ENCODE data around the gene ADAMTS19. TPM values are rescaled to one million over a fixed set of nuclear protein-coding genes. Genes with fewer than 3 reads are reported as not detected.

ADAMTS19 gene
- total RNA-seq, 4 donors from 2014 or later, result 0.67 to 3.3 (median 1.3) TPM

DNA sequence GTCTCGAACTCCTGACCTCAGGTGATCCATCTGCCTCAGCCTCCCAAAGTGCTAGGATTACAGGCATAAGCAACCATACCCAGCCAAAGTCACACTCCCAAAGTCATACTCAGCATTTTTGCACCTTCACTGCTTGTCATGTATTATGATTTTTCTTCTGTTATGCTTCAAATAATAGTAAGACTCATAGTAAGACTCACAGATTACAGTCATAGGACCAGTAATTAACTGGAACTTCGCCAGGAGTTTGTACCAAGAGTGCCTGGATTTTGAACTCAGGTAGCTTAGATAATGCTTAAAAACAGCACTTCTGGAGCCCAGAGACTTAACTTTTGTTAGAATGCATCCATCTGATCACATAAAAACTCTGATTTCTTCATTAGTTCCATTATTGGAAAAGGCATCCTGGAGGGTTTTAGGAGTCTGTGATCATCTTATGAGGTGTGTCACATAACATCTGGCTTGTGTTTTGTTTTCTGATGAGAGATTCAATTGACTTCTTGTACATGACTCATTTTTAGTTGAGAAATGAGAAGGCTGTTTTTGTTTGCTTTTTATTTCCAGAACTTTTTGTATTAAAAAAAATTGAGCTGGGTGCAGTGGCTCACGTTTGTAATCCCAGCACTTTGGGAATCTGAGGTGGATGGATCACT is 131.5 kb downstream of the ADAMTS19 start:
- Histone ChIP-seq H3K4me3 (no peak overlapping the region), H3K9me3 (no peaks in the 10 kb centered on the region), H3K27ac (no peak overlapping the region), H3K36me3 (no peaks in the 10 kb centered on the region), H3K27me3 (no peaks in the 10 kb centered on the region), H3K4me1 (no peaks in the 10 kb centered on the region)
- DNase-seq, result no peak
- no peak for TF ChIP-seq POLR2A (IDR thresholded peaks at IDR 0.05)

DNA sequence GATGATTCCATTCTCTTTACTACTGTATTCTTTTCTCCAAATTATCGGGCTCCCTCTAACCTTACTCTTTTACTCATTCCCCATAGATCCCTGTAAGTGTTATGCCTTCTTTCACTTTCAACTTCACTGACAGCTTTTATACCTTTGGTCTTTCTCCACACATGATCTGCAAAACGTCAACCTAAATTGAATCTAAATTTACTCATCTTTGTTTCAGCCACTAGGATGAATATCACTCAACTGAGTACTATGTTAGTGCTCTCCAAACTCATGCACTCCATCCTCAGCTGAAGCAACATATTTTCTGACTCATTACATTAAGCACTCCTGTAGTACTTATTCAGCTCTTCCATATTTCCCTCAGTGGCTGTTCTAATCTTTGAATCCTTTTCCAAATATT is 133.4 kb downstream of the ADAMTS19 start:
- no peaks in the 10 kb centered on the region for H3K27me3 ChIP-seq
- no peak for TF ChIP-seq POLR2A (IDR thresholded peaks at IDR 0.05)
- TF ChIP-seq, protein P1, sequence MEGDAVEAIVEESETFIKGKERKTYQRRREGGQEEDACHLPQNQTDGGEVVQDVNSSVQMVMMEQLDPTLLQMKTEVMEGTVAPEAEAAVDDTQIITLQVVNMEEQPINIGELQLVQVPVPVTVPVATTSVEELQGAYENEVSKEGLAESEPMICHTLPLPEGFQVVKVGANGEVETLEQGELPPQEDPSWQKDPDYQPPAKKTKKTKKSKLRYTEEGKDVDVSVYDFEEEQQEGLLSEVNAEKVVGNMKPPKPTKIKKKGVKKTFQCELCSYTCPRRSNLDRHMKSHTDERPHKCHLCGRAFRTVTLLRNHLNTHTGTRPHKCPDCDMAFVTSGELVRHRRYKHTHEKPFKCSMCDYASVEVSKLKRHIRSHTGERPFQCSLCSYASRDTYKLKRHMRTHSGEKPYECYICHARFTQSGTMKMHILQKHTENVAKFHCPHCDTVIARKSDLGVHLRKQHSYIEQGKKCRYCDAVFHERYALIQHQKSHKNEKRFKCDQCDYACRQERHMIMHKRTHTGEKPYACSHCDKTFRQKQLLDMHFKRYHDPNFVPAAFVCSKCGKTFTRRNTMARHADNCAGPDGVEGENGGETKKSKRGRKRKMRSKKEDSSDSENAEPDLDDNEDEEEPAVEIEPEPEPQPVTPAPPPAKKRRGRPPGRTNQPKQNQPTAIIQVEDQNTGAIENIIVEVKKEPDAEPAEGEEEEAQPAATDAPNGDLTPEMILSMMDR (IDR thresholded peaks at IDR 0.05), result no peak
- no peaks in the 10 kb centered on the region for H3K4me1 ChIP-seq
- no peak overlapping the region for H3K4me3 ChIP-seq
- H3K9me3 ChIP-seq, result no peaks in the 10 kb centered on the region
- no peak for DNase-seq
- no peak overlapping the region for H3K27ac ChIP-seq
- no peaks in the 10 kb centered on the region for H3K36me3 ChIP-seq

GRCh38 chr5:129601576-129601975 is 141.5 kb downstream of the ADAMTS19 start:
- Histone ChIP-seq H3K27ac (no peak overlapping the region), H3K27me3 (no peaks in the 10 kb centered on the region), H3K4me3 (no peak overlapping the region), H3K4me1 (no peaks in the 10 kb centered on the region), H3K9me3 (no peaks in the 10 kb centered on the region), H3K36me3 (no peaks in the 10 kb centered on the region)
- DNase-seq, result no peak
- no peak for TF ChIP-seq POLR2A (IDR thresholded peaks at IDR 0.05)
- TF ChIP-seq, protein P1 (IDR thresholded peaks at IDR 0.05), result no peak

DNA sequence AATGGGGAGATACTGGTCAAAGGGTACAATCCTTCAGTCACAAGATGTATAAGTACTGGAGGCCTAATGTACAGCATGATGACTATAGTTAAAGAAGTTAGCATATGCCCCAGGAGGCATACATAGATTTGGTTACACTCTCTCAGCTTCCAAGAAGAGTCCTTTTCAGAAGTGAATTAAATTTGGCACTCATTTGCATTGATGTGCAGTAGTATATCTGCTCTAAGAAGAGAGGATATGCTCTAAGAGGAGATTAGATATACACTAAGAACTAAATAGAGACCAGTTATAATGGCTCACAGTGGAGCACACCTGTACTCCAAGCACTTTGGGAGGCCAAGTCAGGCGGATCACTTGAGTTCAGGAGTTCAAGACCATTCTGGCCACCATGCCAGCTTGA is 148.3 kb downstream of the ADAMTS19 start:
- no peak for TF ChIP-seq POLR2A (IDR thresholded peaks at IDR 0.05)
- TF ChIP-seq, protein P1 (IDR thresholded peaks at IDR 0.05), result no peak
- no peaks in the 10 kb centered on the region for H3K4me1 ChIP-seq
- no peak overlapping the region for H3K27ac ChIP-seq
- no peak for DNase-seq
- no peaks in the 10 kb centered on the region for H3K36me3 ChIP-seq
- H3K9me3 ChIP-seq, result no peaks in the 10 kb centered on the region
- H3K4me3 ChIP-seq, result no peak overlapping the region
- H3K27me3 ChIP-seq, result no peaks in the 10 kb centered on the region

GRCh38 chr5:129609710-129610109 is 149.6 kb downstream of the ADAMTS19 start:
- no peak for DNase-seq
- TF ChIP-seq POLR2A (IDR thresholded peaks at IDR 0.05), result no peak
- TF ChIP-seq, protein P1 (IDR thresholded peaks at IDR 0.05), result no peak
- no peak overlapping the region for H3K4me3 ChIP-seq
- H3K9me3 ChIP-seq, result no peaks in the 10 kb centered on the region
- no peaks in the 10 kb centered on the region for H3K36me3 ChIP-seq
- no peaks in the 10 kb centered on the region for H3K4me1 ChIP-seq
- no peak overlapping the region for H3K27ac ChIP-seq
- H3K27me3 ChIP-seq, result no peaks in the 10 kb centered on the region

DNA sequence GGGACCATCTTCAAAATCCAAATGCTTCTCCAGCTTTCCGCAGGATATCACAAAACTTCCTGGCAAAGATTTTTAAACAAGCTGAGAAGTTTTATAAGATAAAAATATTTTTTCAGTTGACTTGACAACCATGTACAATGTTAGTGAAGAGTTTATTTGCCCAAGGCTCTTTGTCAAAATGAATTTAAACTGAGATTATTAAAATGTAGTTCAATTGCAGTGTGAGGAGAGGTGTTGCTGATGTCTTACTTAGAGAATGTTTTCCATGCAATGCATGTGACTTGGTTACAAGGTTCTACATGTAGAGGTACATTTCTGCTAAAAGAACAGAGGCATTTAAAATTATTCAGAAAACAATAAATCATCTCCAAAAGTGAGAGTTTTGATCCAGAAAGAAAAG is 156.4 kb downstream of the ADAMTS19 start:
- Histone ChIP-seq H3K4me3 (no peak overlapping the region), H3K27ac (no peak overlapping the region), H3K36me3 (no peaks in the 10 kb centered on the region), H3K4me1 (no peaks in the 10 kb centered on the region), H3K27me3 (no peaks in the 10 kb centered on the region), H3K9me3 (no peaks in the 10 kb centered on the region)
- TF ChIP-seq, protein P1 (IDR thresholded peaks at IDR 0.05), result no peak
- TF ChIP-seq POLR2A (IDR thresholded peaks at IDR 0.05), result no peak
- no peak for DNase-seq

All from Peyer's patch (tissue), 4 donors.